ENCODE results near the gene BCL2.

BCL2 gene

GRCh38 chr18:63100630-63101055 lies 218.9 kb downstream of the BCL2 start:
- TF ChIP-seq TSHZ2 (CRISPR knock-in tag; IDR thresholded peaks at IDR 0.05) (no peak), ZC3H10 (CRISPR knock-in tag; IDR thresholded peaks at IDR 0.05) (no peak), OSR1 (CRISPR knock-in tag; IDR thresholded peaks at IDR 0.05) (no peak), CSDC2 (CRISPR knock-in tag; IDR thresholded peaks at IDR 0.05) (no peak), ESRRG (CRISPR knock-in tag; IDR thresholded peaks at IDR 0.05) (no peak), TCF4 (CRISPR knock-in tag; IDR thresholded peaks at IDR 0.05; ENCODE audit: borderline replicate concordance) (no peak), PPARA (CRISPR knock-in tag; IDR thresholded peaks at IDR 0.05; ENCODE audit: borderline replicate concordance) (no peak)
- no peak for ATAC-seq

GRCh38 chr18:63099848-63100629 lies 219.5 kb downstream of the BCL2 start:
- TF ChIP-seq PPARA (CRISPR knock-in tag; IDR thresholded peaks at IDR 0.05; ENCODE audit: borderline replicate concordance) (no peak), POU6F1 (CRISPR knock-in tag; IDR thresholded peaks at IDR 0.05; ENCODE audit: borderline replicate concordance, low read depth) (no peak), ISL1 (CRISPR knock-in tag; IDR thresholded peaks at IDR 0.05) (no peak), ZNF8 (CRISPR knock-in tag; IDR thresholded peaks at IDR 0.05) (no peak), ARNTL (CRISPR knock-in tag; IDR thresholded peaks at IDR 0.05; ENCODE audit: borderline replicate concordance, low read depth) (no peak), CSDC2 (CRISPR knock-in tag; IDR thresholded peaks at IDR 0.05) (no peak), OSR1 (CRISPR knock-in tag; IDR thresholded peaks at IDR 0.05) (no peak), BACH2 (CRISPR knock-in tag; IDR thresholded peaks at IDR 0.05; ENCODE audit: borderline replicate concordance) (no peak), CSRNP3 (CRISPR knock-in tag; IDR thresholded peaks at IDR 0.05) (no peak), PATZ1 (CRISPR knock-in tag; IDR thresholded peaks at IDR 0.05; ENCODE audit: borderline replicate concordance) (no peak), TSHZ2 (CRISPR knock-in tag; IDR thresholded peaks at IDR 0.05) (no peak), SNAI2 (CRISPR knock-in tag; IDR thresholded peaks at IDR 0.05) (no peak), ZFP30 (CRISPR knock-in tag; IDR thresholded peaks at IDR 0.05) (no peak), ZC3H10 (CRISPR knock-in tag; IDR thresholded peaks at IDR 0.05) (no peak), TOX (CRISPR knock-in tag; IDR thresholded peaks at IDR 0.05; ENCODE audit: borderline replicate concordance) (no peak), ZNF565 (CRISPR knock-in tag; conservative IDR thresholded peaks at IDR 0.05; ENCODE audit: low read depth) (no peak), GLIS3 (CRISPR knock-in tag; IDR thresholded peaks at IDR 0.05) (no peak), ESRRG (CRISPR knock-in tag; IDR thresholded peaks at IDR 0.05) (no peak), RARB (CRISPR knock-in tag; IDR thresholded peaks at IDR 0.05) (no peak), TCF4 (CRISPR knock-in tag; IDR thresholded peaks at IDR 0.05; ENCODE audit: borderline replicate concordance) (no peak)
- ATAC-seq: no peak

Data from SK-N-SH treated with all-trans-retinoic acid at 6 μM for 48 hours (cell line).